IPS DF 4.7 (cell line): ENCODE data around the gene NLGN1.
"Not testable (repeated sequence)": the region's sequence is repeated elsewhere in the genome, so short reads cannot be mapped to it uniquely, and the experiment has no call there.

Experiments used
- DNase-seq: peaks from one replicate; pipeline ENCODE4 v3.0.0-alpha.2; 2013; ENCODE audit warnings: low spot score; ENCODE audit errors: extremely low read depth

Gene NLGN1

DNA sequence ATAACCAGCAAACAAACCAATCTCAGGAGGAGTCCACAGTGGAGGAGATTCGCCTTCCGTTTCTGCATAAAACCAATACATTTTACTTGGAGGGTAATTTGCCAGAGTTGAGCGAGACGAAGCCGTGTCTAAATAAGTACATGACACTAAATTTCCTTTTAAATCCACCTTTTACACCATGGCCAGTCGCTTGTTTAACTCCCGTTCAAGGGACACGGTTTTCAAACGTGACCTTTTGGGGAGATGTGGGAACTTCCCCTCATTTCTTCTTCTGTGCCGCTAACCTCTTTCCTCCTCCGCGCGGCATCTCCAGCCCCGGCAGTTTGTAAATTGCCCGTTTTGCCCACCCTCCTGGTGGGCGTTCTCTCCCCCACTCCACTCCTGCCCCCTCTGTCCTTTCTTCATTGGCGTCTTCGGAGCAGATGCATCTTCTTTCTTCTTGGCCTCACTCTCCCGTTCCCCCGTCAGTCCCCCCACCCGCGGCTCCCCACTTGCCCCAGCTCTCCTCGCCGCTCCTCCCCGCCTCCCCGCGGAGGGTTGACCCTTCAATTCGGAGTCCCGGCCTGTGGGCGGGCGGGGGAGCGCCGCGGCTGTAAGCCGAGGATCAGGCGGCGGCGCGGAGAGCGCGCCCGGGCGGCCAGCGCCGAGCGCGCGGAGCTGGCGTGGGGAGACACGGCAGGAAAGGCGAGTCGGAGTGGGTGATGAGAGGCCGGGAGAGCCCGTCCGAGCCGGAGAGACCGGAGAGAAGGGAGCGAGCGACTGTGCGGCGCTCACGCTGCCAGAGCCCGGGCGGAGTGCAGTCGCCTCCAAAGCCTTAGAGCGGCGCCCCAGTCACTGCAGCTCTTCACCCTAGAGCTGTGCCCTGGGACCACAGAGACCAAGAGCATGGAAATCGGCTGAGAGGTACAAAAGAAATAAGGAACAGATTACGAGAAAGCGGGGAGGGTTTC, at the start of gene NLGN1:
NLGN1 (plus strand) TSS at position 584 of the 950 bp plus-strand sequence.
- no peak for DNase-seq

DNA sequence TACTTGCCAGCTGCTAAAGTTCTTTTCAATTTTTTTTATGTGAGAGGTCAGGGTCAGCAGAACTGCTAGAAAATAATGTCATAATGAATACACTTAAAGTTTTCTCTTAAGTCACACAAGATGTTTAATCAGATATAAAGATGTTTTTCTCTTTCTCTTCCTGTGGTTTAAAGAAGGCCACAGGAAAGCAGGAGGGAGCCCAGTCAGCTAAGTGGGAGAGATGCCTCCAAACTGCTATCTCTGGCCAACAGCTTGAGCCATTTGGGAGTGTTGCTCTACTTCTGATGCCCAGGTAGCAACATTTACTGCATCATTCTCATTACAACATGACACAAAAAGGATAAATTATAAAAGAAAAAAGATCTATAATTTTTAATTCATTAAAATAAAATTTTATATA, 45.7 kb upstream of the NLGN1 start:
- no peak for DNase-seq

DNA sequence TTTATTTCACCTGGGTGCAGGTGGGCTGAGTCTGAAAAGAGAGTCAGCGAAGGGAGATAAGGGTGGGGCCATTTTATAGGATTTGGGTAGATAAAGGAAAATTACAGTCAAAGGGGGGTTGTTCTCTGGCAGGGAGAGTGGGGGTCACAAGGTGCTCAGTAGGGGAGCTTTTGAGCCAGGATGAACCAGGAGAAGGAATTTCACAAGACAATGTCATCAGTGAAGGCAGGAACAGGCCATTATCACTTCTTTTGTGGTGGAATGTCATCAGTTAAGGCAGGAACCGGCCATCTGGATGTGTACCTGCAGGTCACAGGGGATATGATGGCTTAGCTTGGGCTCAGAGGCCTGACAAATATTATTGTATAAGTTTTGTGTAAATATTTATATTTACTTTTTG, 44.4 kb upstream of the NLGN1 start:
- DNase-seq: not testable (repeated sequence)

DNA sequence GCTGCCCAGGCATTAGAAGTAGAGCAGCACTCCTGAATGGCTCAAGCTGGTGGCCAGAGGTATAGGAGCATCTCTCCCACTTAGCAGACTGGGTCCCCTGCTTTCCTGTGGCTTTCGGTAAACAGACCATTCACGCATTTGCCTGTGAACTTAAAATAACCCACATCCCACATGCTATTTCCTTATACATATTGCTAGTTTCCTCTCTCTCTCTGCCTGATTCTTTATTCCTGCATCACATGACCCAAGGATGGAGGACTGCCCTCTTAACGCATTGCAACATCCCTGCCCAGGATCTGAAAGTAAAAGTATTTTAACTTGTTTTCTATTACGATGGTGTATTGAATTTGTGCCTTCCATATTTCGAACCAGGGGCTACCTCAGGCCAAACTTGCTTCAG, 43.4 kb upstream of the NLGN1 start:
- no peak for DNase-seq

DNA sequence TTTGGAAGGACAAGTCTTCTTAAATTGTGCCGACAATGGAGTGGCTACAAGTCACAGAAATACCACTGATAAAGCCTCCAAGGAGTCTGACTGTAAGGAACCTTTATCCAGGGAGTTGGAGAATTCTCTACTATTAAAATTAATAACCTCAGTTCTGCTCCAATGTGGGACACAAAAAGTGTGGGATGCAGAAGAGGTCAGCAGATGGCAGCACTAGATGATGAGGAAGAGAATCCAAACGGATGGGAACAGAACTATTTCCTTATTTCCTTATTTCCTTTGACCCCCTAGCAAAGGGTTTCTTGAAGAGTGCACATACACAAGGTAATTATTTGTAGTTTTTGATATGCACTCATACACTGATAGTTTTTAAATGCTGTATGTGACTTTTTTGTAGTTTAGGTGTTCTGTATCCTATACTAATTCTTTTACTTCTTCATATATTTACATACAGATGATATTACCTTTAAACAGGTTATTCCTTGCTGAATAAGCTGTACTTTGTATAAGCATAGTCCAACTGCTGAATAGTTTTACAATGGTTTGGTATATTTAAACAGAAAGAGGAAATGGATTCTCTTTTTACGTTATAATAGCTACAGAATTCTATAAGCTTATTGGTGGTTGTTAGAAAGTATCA, 25.6 kb upstream of the NLGN1 start:
- DNase-seq: no peak

DNA sequence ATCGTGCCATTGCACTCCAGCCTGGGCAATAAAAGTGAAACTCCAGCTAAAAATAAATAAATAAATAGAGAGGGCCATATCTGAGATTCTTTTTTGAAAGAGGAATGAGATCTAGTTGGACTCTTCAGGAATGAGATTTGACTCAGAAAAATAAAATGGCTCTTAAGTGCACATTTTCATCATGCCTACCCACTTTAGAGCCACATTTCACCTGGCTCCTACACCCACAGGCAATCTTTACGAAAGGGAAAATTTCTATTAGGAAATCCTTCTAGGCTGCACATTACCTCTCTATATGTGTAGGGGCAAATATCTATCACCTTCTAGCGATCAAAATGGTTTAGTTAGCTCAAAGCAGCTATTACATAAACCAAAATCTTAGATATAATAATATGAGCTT, 16.9 kb upstream of the NLGN1 start:
- DNase-seq: no peak

DNA sequence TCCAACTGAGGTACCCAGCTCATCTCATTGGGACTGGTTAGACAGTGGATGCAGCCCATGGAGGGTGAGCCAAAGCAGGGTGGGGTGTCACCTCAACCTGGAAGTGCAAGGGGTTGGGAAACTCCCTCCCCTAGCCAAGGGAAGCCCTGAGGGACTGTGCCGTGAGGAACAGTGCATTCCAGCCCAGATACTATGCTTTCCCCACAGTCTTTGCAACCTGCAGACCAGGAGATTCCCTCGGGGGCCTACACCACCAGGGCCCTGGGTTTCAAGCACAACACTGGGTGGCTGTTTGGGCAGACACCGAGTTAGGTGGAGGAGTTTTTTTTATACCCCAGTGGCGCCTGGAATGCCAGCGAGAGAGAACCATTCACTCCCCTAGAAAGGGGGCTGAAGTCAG, 15.6 kb upstream of the NLGN1 start:
- DNase-seq: not testable (repeated sequence)

DNA sequence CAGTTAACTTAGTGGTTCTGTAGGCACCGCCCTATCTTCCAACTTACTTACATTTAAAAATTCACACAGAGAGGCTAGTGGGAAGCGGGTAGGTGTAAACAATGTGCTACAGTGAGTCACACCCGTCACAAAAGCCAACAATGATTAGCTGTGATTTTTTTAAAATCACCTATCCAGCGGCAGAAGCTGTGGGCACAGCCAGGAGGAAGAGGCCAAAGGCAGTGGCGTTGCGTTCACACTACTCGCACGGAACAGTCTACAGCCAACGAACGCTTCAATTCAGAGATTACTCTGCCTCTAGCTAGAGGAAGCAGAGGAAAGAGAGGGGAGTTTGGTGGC, 2.5 kb upstream of the NLGN1 start:
- no peak for DNase-seq

DNA sequence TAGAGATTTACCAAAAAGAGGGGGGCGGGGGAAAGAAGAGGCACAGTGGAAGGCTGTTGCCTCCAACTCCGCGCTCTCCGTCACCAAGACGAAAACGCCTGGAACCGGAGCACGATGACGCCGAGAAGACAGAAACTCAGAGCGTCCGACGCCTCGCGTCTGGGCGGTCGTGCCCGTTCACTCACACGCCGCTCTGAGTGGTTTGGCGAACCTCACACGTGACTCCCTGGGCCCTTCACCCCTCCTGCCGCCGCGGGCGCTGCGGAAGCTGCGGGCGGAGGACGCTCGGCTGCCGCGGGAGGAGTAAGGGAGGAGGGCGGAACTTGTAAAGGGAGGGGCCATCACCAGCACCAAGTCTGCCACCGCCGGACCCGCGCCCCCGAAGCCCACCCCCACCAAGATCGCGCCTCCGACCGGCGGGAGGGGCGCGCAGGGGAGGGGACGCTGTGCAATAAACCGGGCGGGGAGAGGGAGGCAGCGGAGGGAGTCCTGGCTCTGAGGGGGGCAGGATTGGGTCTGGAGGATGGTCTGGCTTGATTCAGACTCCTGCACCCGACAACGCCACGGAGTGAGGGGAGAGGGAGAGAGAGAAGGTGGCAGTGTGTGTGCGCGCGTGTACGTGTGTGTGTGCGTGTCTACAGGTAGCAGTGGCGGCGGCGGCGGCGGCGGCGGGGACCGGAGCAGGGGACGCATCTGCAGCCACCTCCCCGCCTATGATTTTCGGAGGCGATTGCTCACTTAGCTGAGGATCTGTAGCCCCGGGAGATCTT, 1.9 kb upstream of the NLGN1 start:
- DNase-seq: peak; percentile 86

DNA sequence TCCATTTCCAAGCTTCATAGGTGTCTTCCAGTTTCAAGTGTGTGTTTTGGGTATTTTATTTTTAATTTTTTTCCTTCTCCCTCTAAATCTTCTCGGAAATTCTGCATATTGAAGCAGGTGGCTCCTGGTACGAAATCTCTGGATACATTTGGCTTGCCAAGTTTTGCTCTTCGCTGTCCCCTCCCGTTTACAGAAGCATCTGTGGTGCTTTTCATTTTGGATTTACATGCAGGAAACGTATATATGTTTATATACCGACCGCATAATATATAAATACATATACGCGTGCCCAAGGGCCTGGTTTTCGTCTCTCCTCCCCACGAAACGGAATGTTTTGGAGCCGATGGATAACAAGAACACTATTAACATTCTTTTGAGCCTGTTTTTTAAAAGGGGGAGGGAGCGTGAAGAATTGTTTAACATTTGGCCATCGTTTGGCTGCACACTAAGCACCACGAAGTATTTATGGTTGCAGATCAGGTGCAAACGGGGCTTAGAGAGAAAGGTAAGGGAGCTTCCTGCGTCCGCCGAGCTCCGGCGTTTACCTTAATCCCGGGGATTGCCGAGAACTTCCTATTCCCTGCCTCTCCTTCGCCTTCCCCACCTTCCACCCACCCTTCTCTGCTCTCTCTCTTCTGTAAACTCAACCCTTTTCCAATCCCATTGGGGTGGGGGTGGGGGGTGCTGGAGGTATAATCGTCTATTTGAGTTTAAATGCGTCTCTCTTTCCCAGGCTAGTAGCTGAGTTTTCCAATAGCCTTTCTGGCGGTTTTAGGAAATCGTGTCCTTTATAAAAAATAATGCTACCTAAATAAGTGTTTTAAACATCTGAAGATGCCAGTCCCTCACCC, 1.1 kb upstream of the NLGN1 start:
- no peak for DNase-seq

DNA sequence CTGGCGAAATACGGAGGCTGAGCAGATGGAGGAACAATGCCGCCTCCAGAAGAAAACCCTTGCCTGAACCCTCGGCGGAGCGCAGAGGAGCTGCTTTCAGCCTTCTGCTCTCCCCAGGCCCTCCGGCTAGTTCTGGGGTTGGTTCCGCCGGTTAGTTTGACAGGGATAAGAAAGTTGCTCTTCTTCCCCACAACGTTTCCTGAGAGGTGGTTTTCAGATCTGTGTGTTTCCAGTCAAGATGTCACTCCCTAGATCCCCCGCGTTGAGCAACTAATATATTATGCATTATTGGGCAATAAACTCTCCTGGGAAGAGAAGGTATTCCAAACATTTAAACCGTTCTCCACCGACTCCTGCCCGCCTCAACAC, 551 bp downstream of the NLGN1 start:
- no peak for DNase-seq

DNA sequence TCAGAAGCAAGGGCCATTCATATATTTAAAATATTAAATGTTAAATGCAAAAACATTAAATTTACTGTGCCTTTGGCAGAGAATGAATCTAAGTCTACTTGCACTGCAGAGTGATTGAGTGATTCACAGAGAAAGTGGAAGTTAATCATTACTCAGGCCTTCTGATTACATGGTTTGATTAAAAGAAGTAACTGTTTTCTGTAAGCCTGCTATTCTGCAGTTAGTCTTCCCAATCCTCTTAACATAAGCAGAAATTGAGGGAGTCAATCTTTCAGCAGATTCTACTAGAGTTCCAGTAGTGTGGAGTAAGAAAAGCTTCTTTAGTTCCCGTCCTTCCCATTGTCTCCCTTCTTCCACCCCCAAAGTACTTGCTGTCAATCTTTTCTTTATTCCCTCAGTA, 1.5 kb downstream of the NLGN1 start:
- DNase-seq: no peak

DNA sequence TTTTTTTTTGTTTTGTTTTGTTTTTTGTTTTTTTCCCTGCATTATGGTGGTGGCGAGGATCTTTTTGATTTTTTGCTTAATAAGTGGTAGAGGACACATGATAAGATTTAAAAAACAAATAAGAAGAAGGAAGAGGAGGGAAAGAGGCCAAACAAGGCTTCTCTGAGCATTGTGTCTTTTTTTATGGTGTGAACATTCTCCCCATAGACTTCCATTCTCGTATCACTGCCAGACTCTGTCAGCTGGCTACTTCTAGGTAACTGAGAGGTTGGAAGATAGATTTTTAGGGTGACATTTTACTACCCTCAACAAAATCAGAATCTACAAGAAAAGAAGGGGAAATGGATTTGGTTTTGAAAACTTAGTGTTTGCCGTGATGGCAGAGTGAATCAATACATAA, 3.8 kb downstream of the NLGN1 start:
- DNase-seq: no peak

DNA sequence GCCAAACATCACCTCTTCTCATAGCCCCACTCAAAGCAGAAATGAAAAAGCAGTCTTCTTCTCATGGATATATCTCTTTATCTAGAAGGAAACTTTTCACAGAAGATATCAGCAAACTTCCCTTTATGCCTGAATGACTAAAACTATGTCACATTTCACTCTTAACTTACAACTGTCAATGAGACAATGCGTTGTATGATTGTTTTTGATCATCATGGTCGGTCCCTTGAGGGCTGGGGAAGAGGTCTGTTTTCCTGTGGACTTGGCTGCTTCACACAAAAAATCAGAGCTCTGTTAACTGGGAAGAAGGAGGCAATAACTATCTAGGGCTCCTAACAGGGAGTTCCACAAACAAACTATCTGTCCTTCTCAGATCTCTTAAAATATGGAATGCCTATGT, 5.1 kb downstream of the NLGN1 start:
- no peak for DNase-seq

DNA sequence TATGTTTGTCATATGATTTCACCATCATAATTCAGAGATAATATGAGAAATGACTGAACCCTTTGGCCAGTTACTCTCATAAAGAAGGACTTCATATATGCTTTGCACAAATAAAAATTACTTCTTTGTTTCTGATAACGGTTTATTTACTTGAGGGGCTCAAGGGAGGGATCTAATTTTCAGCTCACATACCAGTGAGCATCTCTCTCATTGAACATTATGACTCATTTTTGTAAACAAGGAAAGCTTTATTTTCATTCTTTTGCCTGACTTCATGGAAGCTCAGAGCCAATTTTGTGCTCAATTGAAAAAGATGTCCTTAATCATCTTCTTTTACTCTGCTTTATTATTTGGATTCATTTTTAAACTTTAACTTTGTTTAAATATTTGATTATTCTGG, 5.8 kb downstream of the NLGN1 start:
- no peak for DNase-seq

DNA sequence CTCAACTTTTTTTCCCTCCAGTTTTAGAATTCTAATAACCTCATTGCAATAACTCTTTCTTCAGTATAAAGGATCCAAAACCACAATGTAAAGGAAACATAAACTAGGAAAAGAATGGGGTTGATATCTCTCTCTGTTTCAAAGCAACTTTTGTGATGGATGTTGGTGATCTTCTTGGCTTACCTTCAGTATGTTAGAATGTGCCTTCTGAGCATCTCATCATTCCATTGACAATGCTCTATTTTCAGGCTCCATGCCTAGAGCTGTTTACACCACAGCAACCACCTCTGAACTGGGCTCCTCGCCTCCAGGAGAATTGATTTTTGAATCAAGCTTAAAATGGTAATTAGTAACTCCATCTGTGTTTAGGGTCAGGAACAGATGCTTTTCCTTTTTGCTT, 6.6 kb downstream of the NLGN1 start:
- no peak for DNase-seq

DNA sequence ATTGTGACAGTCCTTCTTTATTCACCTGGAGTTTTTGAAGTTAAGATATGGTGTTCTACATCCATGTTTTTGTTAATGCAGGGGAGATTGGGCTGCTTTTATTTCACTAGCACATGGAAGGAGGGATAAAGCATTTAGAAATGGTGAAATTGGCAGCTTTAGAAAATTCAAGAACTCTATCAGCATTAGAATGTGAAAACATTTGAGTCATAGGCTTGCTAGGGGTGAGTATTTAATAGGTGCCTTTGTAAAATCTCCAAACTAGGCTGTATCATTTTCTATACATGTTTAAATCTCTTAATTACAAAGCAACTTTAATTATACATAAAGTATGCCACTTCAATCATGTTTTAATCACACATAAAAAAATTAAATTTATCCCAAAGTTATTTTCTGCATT, 12.9 kb downstream of the NLGN1 start:
- no peak for DNase-seq

DNA sequence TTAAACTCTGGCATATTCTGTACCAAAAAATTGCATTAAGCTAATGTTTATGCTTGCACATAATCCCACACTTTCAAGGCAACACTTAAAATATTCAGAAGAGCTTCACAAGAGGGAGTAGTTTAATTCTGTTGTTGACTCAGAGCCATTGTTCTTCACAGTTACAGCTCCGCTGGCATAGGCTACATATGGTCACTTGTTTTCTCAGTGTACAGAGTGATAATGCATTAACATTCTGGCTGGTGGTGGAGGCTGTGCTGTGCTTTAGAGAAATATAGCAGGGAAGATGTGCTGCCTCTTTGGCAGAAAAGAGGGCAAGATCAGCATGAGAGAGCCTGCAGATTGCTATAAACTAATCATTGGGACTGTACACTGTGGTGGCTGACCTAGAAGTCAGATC, 13.3 kb downstream of the NLGN1 start:
- no peak for DNase-seq

DNA sequence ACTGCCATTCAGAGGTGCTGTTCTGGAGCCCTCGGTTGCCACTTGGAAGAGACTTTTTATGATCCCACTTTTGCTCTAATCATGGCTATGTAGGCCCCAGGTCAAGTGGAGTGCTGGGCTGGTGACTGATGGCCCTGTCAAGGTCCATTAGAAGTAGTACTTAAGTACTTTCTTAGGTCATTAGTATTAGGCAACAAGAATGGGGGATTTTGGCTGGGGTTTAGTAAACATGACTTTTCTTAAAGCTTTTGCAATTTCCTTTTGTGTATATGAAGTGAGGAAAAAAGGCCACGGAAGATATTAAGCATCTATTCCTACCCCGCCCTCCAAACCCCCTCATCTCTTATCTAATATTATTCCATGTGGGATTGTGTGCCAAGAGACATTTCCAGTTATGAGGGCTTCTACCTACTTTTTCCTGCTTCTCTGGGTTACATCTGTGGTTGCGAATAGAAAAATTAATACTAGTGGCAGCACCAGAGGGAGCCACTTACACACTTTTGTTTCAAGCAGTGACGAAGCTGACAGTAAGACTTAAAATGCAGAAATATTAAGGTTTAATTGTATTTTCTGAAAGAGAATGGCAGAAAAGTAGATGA, 13.9 kb downstream of the NLGN1 start:
- no peak for DNase-seq

DNA sequence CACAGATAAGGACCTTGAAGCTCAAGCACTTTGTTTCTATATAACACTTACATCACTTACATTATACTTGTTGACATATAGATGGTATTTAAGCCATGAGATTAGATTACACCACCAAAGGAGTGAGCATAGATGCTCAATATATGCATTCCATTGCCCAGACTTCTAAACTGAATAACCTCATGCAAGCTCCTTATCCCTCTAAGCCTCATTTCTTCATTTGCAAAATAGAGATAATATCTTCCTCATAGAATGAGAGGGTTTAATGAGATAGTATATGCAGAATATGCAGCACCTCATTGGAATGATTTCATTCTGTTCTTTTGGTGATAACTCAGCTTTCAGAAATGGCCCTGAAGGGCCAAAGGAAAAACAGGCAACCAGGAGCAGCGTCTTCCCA, 18.5 kb downstream of the NLGN1 start:
- DNase-seq: no peak

DNA sequence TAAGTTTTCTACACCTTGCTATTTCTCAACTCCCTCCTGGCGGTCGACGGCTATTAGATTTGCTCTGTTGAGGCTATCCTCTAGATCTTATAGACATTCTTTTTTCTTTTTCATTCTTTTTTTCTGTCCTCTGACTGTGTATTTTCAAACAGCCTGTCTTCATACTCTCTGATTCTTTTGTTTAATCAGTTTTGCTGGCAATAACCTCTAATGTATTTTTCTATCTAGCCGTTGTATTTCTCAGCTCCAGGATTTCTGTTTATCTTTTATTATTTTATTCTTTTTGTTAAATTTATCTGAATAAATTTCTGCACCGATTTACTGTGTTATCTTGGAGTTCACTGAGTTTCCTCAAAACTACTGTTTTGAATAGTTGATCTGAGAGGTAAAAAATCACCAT, 31.5 kb downstream of the NLGN1 start:
- no peak for DNase-seq
